Measurements from ENCODE around the gene MMEL1.

The MMEL1 gene

DNA sequence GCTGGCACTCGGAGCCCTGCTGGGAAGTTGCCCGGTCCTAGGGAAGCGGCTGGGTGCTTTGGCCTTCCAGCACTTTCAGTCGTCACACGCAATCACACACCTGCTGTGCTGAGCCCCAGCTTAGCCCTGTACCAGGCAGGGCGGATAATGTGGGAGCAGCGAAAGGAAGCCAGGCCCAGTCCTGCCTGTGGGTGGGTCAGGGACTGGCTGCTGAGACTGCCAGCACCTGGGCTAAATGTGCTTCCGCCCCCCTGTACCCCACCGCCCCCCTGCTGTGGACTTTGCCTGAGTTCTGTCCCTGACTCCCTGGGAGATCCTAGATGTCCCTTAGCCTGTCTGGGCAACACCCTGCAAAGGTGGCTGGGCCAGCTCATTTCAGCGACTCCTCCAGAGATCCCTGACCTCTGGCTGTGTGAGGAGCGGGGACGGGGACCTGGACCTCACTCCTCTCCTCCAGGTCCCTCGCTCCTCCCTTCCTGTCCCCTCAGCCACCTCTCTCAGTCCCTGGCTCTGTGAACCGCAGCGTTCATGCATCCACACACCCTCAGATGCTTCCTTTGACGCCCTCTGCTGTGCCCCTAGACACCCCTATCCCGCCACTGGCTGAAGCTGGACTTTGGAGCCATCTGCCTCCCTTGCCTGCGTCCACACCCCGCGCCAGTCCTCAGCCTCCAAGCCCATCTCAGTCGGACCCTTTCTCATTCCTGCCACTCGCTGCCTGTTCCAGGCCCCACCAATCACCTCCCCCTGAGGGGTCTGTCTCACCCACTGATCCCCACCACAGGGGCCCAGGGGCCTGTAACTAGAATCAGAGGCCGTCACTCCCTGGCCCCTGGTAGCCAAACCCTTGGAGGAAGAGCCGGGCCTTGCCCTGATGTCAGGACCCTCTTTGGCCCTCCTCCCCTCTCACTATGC is 1.4 kb downstream of the MMEL1 start:
- TF ChIP-seq, protein P1, sequence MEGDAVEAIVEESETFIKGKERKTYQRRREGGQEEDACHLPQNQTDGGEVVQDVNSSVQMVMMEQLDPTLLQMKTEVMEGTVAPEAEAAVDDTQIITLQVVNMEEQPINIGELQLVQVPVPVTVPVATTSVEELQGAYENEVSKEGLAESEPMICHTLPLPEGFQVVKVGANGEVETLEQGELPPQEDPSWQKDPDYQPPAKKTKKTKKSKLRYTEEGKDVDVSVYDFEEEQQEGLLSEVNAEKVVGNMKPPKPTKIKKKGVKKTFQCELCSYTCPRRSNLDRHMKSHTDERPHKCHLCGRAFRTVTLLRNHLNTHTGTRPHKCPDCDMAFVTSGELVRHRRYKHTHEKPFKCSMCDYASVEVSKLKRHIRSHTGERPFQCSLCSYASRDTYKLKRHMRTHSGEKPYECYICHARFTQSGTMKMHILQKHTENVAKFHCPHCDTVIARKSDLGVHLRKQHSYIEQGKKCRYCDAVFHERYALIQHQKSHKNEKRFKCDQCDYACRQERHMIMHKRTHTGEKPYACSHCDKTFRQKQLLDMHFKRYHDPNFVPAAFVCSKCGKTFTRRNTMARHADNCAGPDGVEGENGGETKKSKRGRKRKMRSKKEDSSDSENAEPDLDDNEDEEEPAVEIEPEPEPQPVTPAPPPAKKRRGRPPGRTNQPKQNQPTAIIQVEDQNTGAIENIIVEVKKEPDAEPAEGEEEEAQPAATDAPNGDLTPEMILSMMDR (IDR thresholded peaks at IDR 0.05): no peak
- Histone ChIP-seq H3K4me1 (ENCODE audit: control insufficient read depth in 1 of 2, insufficient read depth in 1 of 2, low read depth in 1 of 2, low read length in 1 of 2) (no peaks in the 10 kb centered on the region), H3K9me3 (peaks cover 3% of the 10 kb centered on the region), H3K4me3 (ENCODE audit: low read depth in 1 of 2, low read length in 1 of 2) (no peak overlapping the region), H3K27me3 (peaks cover 63% of the 10 kb centered on the region), H3K27ac (no peak overlapping the region), H3K36me3 (no peaks in the 10 kb centered on the region)

DNA sequence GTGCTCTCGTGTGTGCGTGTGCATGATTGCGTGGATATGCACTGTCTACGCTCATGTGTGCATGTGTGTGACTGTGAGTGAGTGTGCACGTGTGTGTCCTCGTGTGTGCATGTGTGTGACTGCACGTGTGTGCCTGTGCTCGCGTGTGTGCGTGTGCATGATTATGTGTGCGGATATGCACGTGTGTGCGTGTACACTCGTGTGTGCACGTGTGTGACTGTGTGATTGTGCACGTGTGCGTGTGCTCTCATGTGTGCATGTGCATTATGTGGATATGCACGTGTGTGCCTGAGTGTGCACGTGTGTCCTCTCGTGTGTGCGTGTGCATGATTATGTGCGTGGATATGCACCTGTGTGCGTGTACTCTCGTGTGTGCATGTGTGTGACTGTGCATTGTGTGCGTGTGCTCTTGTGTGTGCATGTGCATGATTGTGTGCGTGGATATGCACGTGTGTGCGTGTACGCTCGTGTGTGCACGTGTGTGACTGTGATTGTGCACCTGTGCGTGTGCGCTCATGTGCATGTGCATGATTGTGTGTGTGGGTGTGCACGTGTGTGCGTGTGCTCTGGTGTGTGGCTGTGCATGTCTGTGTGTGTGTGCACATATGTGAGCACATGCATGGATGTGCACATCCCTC is 2.2 kb downstream of the MMEL1 start:
- TF ChIP-seq, protein P1 (IDR thresholded peaks at IDR 0.05): no peak
- Histone ChIP-seq H3K4me1 (ENCODE audit: control insufficient read depth in 1 of 2, insufficient read depth in 1 of 2, low read depth in 1 of 2, low read length in 1 of 2) (no peaks in the 10 kb centered on the region), H3K36me3 (no peaks in the 10 kb centered on the region), H3K27me3 (peaks cover 70% of the 10 kb centered on the region), H3K27ac (no peak overlapping the region), H3K9me3 (no peaks in the 10 kb centered on the region), H3K4me3 (ENCODE audit: low read depth in 1 of 2, low read length in 1 of 2) (no peak overlapping the region)

DNA sequence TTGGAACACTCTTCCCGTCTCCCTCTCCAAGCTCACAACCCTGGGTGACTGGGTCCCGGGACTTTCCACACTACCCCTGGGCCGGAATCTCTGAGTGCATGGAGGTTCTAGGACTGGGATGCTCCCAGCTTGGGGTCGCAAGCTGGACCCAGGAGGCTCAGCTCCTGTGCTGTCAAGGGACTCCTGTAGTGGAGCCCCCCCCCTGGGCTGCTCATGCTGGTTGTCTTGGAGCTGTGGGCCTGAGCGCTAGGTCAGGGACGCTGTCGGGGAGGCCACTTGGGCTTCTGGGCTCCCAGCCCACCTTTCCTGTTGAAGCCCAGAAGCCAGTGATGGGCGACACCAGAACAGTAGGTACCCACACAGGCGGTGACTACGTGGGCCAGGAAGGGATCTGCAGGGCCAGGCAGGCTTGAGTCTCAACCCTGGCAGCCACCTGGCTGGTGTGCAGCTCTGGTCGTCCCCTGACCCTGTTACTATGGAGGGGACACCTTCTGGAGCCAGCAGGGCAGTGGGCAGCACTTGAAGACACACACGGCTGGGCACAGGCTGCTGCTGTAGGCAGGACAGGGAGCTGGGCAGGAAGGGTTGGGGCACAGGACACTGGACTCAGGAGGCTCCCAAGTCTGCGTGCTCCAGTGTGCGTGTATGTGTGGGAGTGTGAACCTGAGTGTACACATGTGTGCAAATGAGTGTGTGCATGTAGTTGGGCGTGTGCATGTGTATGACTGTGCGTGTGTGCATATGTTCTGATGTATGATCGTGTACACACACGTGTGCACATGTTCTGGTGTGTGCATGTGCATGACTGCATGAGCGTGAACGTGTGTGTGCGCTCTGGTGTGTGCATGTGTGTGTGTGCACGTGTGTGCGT is 3.0 kb downstream of the MMEL1 start:
- TF ChIP-seq, protein P1 (IDR thresholded peaks at IDR 0.05): no peak
- no peaks in the 10 kb centered on the region for H3K4me1 ChIP-seq (ENCODE audit: control insufficient read depth in 1 of 2, insufficient read depth in 1 of 2, low read depth in 1 of 2, low read length in 1 of 2)
- H3K36me3 ChIP-seq: no peaks in the 10 kb centered on the region
- H3K9me3 ChIP-seq: no peaks in the 10 kb centered on the region
- H3K27me3 ChIP-seq: peaks cover 78% of the 10 kb centered on the region
- no peak overlapping the region for H3K4me3 ChIP-seq (ENCODE audit: low read depth in 1 of 2, low read length in 1 of 2)
- no peak overlapping the region for H3K27ac ChIP-seq

DNA sequence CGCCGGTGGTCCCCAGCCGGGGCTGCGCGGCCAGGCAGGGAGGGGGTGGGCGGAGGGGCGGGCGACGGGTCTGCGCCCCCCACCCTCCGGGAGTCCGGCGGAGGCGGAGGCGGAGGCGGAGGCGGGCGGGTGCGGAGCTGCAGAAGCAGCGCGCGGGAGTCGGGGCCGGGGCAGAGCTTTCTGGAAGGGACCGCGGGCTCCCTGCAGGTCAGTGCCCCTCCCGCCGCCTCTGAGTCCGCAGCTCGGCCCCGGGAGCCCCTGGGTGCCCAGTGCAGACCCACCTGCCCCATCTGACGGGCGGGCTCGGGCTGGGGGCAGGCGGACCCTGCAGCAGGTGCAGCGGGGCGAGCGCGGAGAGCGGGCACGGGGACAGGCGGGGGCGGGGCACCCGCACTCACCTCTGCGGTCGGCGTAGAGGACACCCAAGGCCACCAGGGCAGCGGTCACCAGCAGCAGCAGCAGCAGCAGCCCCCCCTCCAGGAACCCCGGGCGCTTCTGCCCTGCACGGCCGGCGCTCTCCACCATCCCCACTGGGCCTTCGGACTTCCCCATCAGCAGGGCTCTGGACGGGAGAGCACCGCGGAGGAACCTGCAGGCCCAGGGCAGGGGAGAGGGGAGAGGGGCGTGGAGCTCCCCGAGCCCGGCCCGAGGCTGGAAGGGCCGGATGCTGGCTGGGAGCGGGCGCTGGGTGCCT is 3.7 kb downstream of the MMEL1 start:
- no peak overlapping the region for H3K4me3 ChIP-seq (ENCODE audit: low read depth in 1 of 2, low read length in 1 of 2)
- H3K27me3 ChIP-seq: peaks cover 86% of the 10 kb centered on the region
- TF ChIP-seq, protein P1 (IDR thresholded peaks at IDR 0.05): no peak
- no peaks in the 10 kb centered on the region for H3K36me3 ChIP-seq
- no peaks in the 10 kb centered on the region for H3K9me3 ChIP-seq
- H3K27ac ChIP-seq: no peak overlapping the region
- no peaks in the 10 kb centered on the region for H3K4me1 ChIP-seq (ENCODE audit: control insufficient read depth in 1 of 2, insufficient read depth in 1 of 2, low read depth in 1 of 2, low read length in 1 of 2)

All from neutrophil (primary cell).